ENCODE results near the gene SIAH3. TPM values are rescaled to one million over a fixed set of nuclear protein-coding genes. Genes with fewer than 3 reads are reported as not detected.

The SIAH3 gene
- polyA plus RNA-seq, 1 donor from 2014 or later = 4.9 TPM

DNA sequence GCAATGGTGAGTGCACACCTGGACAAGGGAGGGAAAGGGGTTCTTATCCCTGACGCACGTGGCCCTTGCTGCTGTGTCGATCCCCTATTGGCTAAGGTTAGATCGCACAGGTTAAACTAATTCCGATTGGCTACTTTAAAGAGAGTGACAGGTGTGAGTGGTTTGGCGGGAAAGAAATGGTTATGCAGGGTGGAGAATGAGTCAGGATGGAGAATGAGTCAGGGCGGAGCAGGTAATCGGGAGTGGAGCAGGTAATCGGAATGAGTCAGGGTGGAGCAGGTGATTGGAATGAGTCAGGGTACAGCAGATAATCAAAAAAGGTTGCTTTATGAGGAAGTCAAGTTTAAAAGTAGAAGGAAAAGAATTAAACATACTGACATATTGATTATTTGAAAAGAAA, 24.4 kb upstream of the SIAH3 start:
- TF ChIP-seq TAF1 (IDR thresholded peaks at IDR 0.05; ENCODE audit: low read depth) (no peak), SMC3 (conservative IDR thresholded peaks at IDR 0.05; ENCODE audit: poor library complexity) (no peak), CTCF (IDR thresholded peaks at IDR 0.05; ENCODE audit: poor library complexity, severe bottlenecking) (no peak), POLR2AphosphoS5 (IDR thresholded peaks at IDR 0.05) (no peak), EP300 (conservative IDR thresholded peaks at IDR 0.05; ENCODE audit: poor library complexity, severe bottlenecking) (no peak), MXI1 (conservative IDR thresholded peaks at IDR 0.05; ENCODE audit: poor library complexity, severe bottlenecking) (no peak), RAD21 (conservative IDR thresholded peaks at IDR 0.05) (no peak), REST (IDR thresholded peaks at IDR 0.05; ENCODE audit: borderline replicate concordance) (no peak), EZH2 (IDR thresholded peaks at IDR 0.05; ENCODE audit: borderline replicate concordance, insufficient read depth, low read length, poor library complexity, severe bottlenecking) (no peak)
- no peaks in the 10 kb centered on the region for H3K27me3 ChIP-seq (ENCODE audit: insufficient read depth, low read depth, low read length)

GRCh38 chr13:45873491-45874325, 22.2 kb upstream of the SIAH3 start:
- no peaks in the 10 kb centered on the region for H3K79me2 ChIP-seq (replicated peaks; ENCODE audit: insufficient read depth, low read length)
- H3F3A ChIP-seq (ENCODE audit: insufficient read depth, low read length, poor library complexity, severe bottlenecking) = no peaks in the 10 kb centered on the region
- H3K9ac ChIP-seq (ENCODE audit: low read length) = no peak overlapping the region
- H3K4me2 ChIP-seq (ENCODE audit: low read length) = peak overlapping the region; percentile 54
- H3K9me3 ChIP-seq (ENCODE audit: low read length) = no peaks in the 10 kb centered on the region
- H3K36me3 ChIP-seq (ENCODE audit: insufficient read depth, low read length) = no peaks in the 10 kb centered on the region
- no peaks in the 10 kb centered on the region for H3K27me3 ChIP-seq (ENCODE audit: insufficient read depth, low read depth, low read length)
- H4K20me1 ChIP-seq (ENCODE audit: insufficient read depth) = no peaks in the 10 kb centered on the region
- H3K27ac ChIP-seq (ENCODE audit: low read length) = no peak overlapping the region
- no peak overlapping the region for H2AFZ ChIP-seq (ENCODE audit: low read depth, low read length)
- peak overlapping the region; percentile 1 for H3K4me3 ChIP-seq (ENCODE audit: low read length)
- no peaks in the 10 kb centered on the region for H3K9me2 ChIP-seq (ENCODE audit: insufficient read depth, low read length)
- TF ChIP-seq MXI1 (conservative IDR thresholded peaks at IDR 0.05; ENCODE audit: poor library complexity, severe bottlenecking) (no peak), EZH2 (IDR thresholded peaks at IDR 0.05; ENCODE audit: borderline replicate concordance, insufficient read depth, low read length, poor library complexity, severe bottlenecking) (no peak), EP300 (conservative IDR thresholded peaks at IDR 0.05; ENCODE audit: poor library complexity, severe bottlenecking) (no peak), TAF1 (IDR thresholded peaks at IDR 0.05; ENCODE audit: low read depth) (no peak), SMC3 (conservative IDR thresholded peaks at IDR 0.05; ENCODE audit: poor library complexity) (no peak)

More for the DNA sequence above, 24.4 kb upstream of the SIAH3 start:
- no peak overlapping the region for H3K4me2 ChIP-seq (ENCODE audit: low read length)
- H3F3A ChIP-seq (ENCODE audit: insufficient read depth, low read length, poor library complexity, severe bottlenecking) = no peaks in the 10 kb centered on the region
- H3K79me2 ChIP-seq (replicated peaks; ENCODE audit: insufficient read depth, low read length) = no peaks in the 10 kb centered on the region
- no peaks in the 10 kb centered on the region for H4K20me1 ChIP-seq (ENCODE audit: insufficient read depth)
- no peaks in the 10 kb centered on the region for H3K9me2 ChIP-seq (ENCODE audit: insufficient read depth, low read length)
- no peak overlapping the region for H2AFZ ChIP-seq (ENCODE audit: low read depth, low read length)
- H3K4me3 ChIP-seq (ENCODE audit: low read length) = no peak overlapping the region
- no peak overlapping the region for H3K9ac ChIP-seq (ENCODE audit: low read length)
- no peaks in the 10 kb centered on the region for H3K9me3 ChIP-seq (ENCODE audit: low read length)
- no peak overlapping the region for H3K27ac ChIP-seq (ENCODE audit: low read length)
- no peaks in the 10 kb centered on the region for H3K36me3 ChIP-seq (ENCODE audit: insufficient read depth, low read length)

Measured in neural cell (in vitro differentiated cells).